ENCODE results near the gene ANKRD40CL.
"Not testable (repeated sequence)": the region's sequence is repeated elsewhere in the genome, so short reads cannot be mapped to it uniquely, and the experiment has no call there.

Gene ANKRD40CL

DNA sequence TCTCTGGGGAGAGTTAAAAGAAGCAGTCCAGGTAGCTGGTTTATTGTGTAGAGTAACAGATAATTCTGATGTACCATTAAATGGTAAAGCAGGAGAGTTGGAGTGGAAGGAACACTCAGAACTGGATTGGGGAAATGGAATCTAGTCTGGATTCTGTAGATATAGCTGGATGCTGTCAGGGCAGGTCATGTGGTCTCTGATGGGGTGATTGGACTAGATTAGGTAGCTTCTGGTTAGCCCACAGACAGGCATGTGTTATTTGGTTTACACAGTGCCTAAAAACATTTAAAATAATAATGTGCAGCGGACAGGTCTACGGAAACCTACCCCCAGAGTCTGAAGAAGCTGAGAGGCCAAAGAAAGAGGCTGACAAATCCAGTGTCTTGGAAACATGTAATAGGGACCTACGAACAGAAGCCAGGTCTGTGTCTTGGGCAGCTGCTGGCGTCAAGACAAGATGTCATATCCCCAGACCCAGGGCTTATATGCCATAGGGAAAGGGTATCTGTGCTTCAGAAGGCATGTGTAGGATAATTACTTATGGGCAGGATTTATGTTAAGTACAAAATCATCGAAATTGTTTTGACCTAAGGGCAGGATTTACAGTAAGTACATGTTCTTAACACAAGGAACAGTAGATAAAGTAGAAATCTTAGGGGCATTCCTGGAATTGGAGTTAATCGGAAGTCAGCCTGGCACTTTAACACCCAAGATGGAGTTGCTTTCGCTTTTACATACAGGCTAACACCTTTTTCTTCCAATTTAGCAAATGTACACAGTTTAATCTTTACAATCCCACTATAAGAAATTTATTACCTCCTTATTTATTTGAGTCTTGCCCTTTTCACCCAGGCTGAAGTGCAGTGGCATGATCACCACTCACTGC, 35.5 kb downstream of the ANKRD40CL start:
- DNase-seq (ENCODE audit: low read depth): no peak
- TF ChIP-seq, protein P1, sequence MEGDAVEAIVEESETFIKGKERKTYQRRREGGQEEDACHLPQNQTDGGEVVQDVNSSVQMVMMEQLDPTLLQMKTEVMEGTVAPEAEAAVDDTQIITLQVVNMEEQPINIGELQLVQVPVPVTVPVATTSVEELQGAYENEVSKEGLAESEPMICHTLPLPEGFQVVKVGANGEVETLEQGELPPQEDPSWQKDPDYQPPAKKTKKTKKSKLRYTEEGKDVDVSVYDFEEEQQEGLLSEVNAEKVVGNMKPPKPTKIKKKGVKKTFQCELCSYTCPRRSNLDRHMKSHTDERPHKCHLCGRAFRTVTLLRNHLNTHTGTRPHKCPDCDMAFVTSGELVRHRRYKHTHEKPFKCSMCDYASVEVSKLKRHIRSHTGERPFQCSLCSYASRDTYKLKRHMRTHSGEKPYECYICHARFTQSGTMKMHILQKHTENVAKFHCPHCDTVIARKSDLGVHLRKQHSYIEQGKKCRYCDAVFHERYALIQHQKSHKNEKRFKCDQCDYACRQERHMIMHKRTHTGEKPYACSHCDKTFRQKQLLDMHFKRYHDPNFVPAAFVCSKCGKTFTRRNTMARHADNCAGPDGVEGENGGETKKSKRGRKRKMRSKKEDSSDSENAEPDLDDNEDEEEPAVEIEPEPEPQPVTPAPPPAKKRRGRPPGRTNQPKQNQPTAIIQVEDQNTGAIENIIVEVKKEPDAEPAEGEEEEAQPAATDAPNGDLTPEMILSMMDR (IDR thresholded peaks at IDR 0.05; ENCODE audit: control insufficient read depth, insufficient read depth, low read depth, low read length, missing control alignments): no peak
- no peak overlapping the region for H3K4me3 ChIP-seq (ENCODE audit: control insufficient read depth, low read depth, low read length)

DNA sequence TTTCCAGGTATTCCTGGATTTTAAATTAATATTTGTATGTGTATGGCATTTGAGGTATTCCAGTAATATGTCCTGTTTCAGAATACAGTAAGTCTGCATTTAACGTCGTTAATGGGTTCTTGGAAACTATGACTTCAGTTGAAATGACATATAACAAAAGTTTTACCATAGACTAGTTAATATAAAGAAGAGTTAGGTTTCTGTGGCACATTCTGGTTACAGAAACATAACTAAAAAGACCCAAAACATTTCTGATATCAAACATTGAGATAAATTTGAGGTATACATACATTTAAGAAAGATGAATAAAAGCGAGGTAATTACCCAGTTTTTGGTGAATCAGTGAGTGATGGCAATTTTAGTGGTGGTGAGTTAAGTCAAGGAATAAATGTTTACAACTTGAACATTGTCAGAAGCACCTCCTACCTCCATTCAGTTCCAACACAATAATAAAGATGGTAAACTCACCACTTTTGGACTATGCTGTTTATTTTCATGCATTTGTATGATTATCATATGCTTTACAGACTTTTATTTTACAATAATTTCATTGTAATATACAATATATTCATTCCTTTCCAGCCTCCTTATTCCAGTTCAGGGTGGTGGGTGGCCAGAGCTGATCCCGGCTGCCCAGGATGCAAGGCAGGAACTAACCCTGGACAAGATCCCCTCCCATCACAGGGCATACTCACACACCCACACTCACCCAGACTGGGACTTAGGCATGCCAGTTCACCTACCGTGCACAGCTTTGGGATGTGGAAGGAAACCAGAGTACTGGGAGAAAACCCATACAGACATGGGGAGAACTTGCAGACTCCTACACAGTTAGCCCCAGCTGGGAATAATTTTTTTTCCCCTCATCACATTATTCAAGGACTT, 38.2 kb downstream of the ANKRD40CL start:
- H3K4me3 ChIP-seq (ENCODE audit: control insufficient read depth, low read depth, low read length): no peak overlapping the region
- TF ChIP-seq, protein P1 (IDR thresholded peaks at IDR 0.05; ENCODE audit: control insufficient read depth, insufficient read depth, low read depth, low read length, missing control alignments): no peak
- no peak for DNase-seq (ENCODE audit: low read depth)

DNA sequence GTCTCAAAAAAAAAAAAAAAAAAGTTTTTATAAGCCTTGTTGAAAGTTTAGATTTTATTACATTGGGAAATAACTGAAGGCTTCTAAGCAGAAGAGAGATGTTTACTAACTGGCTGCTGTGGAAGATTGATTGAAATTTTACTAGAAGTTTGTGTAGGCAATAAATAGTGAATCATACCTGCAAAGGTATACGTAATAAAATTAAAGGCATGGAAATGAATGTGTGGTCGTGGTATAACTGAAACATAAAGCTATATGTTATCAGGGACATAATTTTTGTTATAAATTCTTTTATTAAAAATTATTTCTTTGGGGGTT, 39.2 kb downstream of the ANKRD40CL start:
- TF ChIP-seq, protein P1 (IDR thresholded peaks at IDR 0.05; ENCODE audit: control insufficient read depth, insufficient read depth, low read depth, low read length, missing control alignments): no peak
- no peak overlapping the region for H3K4me3 ChIP-seq (ENCODE audit: control insufficient read depth, low read depth, low read length)
- DNase-seq (ENCODE audit: low read depth): no peak

DNA sequence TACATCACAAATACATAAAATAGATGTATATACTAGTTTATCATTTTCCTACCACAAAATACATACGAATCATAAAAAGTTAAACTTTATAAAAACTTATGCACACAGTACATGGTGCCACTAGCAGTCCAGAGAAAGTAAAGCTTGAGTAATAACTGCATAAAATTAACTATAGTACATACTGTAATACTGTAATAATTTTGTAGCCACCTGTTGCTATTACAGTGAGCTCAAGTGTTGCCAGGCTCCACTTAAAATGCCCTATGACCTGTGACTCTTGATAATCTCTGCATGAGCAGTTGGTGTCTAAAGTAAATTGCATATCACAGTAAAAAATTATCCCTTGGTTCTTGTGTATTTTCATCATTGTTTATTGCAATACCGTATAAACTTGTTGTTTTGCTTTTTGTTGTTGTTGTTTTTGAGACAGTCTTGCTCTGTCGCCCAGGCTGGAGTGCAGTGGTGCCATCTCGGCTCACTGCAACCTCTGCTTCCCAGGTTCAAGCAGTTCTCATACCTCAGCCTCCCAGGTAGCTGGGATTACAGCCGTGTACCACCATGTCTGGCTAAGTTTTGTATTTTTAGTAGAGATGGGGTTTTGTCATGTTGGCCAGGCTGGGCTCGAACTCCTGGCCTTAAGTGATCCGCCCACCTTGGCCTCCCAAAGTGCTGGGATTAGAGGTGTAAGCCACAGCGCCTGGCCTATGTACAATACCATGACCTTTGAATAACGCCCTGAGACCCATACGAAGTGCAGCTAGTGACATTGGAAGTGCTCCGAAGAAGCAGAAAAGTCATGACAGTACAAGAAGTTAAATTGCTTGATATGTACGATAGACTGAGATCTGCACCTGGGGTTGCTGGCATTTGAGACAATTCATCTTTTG, 41.3 kb downstream of the ANKRD40CL start:
- H3K4me3 ChIP-seq (ENCODE audit: control insufficient read depth, low read depth, low read length): no peak overlapping the region

DNA sequence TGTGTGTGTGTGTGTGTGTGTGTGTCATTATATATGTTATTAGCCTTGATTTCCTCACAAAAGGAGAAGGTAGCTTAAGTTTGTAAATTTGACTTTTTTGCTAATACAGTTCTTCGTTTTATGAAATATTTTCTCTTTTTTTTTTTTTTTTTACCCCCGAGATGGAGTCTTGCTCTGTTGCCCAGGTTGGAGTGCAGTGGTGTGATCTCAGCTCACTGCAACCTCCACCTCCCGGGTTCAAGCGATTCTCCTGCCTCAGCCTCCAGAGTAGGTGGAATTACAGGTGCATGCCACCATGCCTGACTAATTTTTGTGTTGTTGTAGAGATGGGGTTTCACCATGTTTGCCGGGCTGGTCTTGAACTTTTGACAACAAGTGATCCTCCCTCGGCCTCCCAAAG, 42.7 kb downstream of the ANKRD40CL start:
- not testable (repeated sequence) for H3K4me3 ChIP-seq (ENCODE audit: control insufficient read depth, low read depth, low read length); DNase-seq (ENCODE audit: low read depth)

More for the DNA sequence above, 41.3 kb downstream of the ANKRD40CL start:
- TF ChIP-seq, protein P1 (IDR thresholded peaks at IDR 0.05; ENCODE audit: control insufficient read depth, insufficient read depth, low read depth, low read length, missing control alignments): no peak
- no peak for DNase-seq (ENCODE audit: low read depth)

DNA sequence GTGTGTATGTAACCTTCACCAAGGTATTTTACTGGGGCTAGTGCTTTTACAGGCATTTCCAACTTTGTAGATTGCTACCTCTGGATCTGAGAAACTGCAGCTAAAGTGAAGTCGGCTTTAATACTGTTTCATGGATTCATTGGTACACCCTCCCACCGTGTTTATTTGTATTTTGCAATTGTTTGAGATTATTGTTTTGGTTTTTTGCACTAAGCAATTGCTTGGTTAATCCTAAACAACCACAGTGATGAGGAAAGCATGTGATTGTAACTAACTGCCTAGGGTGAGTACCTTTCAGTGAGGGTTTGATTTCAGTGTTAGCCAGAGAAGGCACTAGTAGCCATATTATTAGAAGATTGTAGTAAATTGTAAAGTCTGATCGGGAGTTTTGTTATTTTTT, 44.6 kb downstream of the ANKRD40CL start:
- TF ChIP-seq, protein P1 (IDR thresholded peaks at IDR 0.05; ENCODE audit: control insufficient read depth, insufficient read depth, low read depth, low read length, missing control alignments): no peak
- no peak for DNase-seq (ENCODE audit: low read depth)
- no peak overlapping the region for H3K4me3 ChIP-seq (ENCODE audit: control insufficient read depth, low read depth, low read length)
